GM19372 (cell line): ENCODE measurements around the gene DOCK3.
"Not testable (repeated sequence)": the region's sequence is repeated elsewhere in the genome, so short reads cannot be mapped to it uniquely, and the experiment has no call there.

Experiments
- ATAC-seq: cut with Tn5 transposase; IDR thresholded peaks from one replicate; pipeline ENCODE4 v1.9.1; 2021; ENCODE audit warnings: mild to moderate bottlenecking, low read depth, moderate library complexity; ENCODE audit not compliant: unreplicated experiment

DOCK3 gene

GRCh38 chr3:51173518-51174271 is 499.0 kb downstream of the DOCK3 start:
- no peak for ATAC-seq

DNA sequence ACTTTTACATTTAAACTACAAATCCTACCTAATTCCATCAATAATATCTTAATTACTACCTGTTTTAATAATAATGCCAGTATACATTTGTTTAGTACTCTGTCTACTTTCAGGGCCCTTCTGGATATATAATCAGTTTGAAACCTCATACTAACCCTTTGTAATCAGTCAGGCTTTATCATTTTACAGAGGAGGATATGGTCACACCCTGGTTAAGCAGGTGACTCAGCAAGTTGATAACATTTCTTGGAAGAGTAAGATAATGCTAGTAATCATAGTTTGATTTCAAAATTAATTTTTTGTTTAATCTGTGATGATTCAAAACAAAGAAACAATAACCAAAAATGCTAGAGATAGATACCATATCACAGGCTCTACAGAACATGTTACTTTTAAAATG is 502.2 kb downstream of the DOCK3 start:
- no peak for ATAC-seq

GRCh38 chr3:51186446-51186845 is 511.7 kb downstream of the DOCK3 start:
- not testable (repeated sequence) for ATAC-seq

DNA sequence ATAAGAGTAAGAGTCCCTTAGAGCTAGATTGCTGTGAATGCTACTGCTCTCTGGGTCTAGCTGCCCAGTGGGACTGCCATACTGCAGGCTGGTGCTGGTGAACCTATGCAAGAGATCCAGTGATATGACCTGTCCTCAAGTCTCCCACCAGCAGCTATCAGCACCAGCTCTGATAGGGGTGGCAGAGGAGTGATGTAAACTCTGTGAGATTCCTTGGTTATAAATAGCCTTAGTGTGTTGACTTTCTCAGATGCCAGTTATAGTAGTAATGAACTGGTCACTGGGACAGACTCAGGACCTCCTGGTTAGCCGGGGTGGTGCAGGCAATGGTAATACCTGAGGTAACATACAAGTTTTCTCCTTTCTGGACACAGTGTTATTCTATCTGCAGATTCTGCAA is 515.5 kb downstream of the DOCK3 start:
- no peak for ATAC-seq

- no peak for ATAC-seq
Measured at GRCh38 chr3:51190827-51191226, 516.1 kb downstream of the DOCK3 start.

DNA sequence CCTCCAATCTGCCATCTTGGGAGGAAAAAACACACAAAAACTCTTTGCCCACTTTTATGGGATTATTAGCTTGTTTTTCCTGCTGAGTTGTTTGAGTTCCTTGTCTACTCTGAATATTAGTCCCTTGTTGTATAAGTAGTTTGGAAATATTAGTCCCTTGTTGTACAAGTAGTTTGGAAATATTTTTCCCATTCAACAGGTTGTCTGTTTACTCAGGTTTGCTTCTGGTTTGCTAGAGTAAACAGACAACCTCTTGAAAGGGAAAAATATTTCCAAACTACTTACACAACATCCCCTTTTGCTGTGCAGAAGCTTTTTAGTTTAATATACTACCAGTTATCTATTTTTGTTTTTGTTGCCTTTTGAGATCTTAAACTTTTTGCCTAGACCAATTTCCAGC is 517.0 kb downstream of the DOCK3 start:
- no peak for ATAC-seq

GRCh38 chr3:51198477-51198876 is 523.8 kb downstream of the DOCK3 start:
- ATAC-seq = no peak

GRCh38 chr3:51199296-51199695 is 524.6 kb downstream of the DOCK3 start:
- ATAC-seq = not testable (repeated sequence)

DNA sequence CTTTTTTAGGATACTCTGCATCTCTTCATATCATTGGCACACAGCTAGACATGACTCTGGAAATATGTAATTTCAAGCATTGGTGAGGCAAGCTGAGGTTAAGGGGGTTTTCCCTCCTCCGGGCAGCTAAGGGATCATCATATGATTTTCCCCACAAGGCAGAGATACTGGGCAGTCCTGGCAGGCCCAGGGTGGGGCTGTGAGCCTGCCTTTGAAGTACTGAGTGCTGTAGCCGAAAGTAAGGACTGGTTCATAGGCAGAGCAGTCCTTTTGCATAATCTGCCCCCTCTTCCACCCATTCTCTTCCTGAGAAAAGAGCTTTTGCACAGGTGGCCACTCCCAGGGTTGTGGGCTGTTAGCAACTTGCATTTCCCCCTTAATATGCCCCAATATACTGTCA is 541.6 kb downstream of the DOCK3 start:
- no peak for ATAC-seq

GRCh38 chr3:51221959-51222358 is 547.2 kb downstream of the DOCK3 start:
- no peak for ATAC-seq

GRCh38 chr3:51224283-51224682 is 549.6 kb downstream of the DOCK3 start:
- no peak for ATAC-seq

DNA sequence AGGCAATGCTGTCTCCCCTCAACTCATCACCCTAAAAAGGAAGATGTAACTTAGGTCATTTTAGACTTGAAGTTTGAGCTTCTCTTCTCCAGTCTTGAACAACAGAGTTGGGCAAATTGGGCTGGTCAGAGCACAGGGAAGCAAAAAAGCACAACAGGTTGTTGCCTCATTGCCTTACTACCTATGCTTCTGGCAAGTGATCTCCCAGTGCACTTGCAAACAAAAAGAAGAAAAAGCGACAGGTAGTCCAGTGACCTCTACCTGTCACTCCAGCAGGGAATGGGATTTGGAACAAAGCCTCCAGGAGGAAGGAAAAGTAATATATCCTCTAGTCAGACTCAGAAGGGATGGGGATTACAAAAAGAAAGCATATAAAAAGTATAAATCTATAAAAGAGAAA is 550.1 kb downstream of the DOCK3 start:
- ATAC-seq = no peak

- ATAC-seq = no peak
Measured at GRCh38 chr3:51242939-51243338, 568.2 kb downstream of the DOCK3 start.

GRCh38 chr3:51243924-51244323 is 569.2 kb downstream of the DOCK3 start:
- ATAC-seq = no peak

- ATAC-seq = no peak
Measured at GRCh38 chr3:51245867-51246266, 571.1 kb downstream of the DOCK3 start.

DNA sequence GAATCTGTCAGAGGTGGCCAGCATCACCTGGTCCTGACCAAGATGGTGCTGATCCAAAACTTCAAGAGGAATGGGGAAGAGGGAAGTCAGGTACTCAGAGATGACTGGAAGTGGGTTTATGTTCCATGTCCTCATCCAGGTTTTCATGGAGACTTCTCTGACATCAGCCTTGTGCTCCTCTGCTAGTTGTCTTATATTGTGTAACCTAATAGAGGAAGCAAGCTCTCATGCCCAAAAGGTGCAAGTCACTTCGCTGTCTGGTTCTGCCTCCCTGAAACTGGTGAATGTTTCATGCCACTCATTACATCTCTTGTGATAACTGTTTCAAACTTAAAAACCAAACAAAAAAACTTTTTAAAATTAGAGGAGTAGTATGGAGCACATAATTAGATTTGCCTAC is 583.1 kb downstream of the DOCK3 start:
- ATAC-seq = no peak

GRCh38 chr3:51264166-51264565 is 589.4 kb downstream of the DOCK3 start:
- ATAC-seq = not testable (repeated sequence)

DNA sequence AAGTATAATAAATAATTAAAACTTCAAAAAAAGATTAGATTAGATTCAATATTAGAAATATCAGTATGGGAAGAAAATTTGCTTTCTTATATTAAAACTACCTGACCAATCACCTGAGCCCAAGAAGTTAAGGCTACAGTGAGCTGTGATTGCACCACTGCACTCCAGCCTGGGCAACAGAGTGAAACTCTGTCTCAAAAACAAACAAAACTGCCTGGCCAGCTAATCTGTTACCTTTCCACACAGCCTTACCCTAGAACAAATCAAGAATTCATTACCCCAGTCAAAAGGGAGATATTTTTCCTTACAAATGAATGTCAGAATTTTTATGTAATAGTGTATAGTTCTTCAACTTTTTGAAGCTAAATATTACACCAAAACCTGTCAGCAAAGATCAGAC is 593.4 kb downstream of the DOCK3 start:
- ATAC-seq = no peak

GRCh38 chr3:51269466-51269865 is 594.7 kb downstream of the DOCK3 start:
- ATAC-seq = no peak

- no peak for ATAC-seq
Measured at GRCh38 chr3:51270559-51270958, 595.8 kb downstream of the DOCK3 start.

DNA sequence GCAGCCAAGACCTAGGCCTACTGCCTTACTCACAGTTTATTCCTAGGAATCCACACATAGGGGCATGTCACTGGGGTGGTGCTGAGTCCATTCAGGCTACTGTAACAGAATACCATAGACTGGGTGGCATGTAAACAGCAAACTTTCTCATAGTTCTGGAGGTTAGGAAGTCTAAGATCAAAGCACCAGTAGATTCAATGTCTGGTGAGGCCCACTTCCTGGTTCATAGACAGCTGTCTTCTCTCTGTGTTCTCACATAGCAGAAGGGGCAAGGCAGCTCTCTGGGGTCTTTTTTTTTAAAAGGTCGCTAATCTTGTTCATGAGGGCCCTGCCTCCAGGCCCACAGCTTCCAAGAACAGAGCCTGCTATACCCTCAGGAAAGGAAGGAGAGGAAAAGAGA is 596.4 kb downstream of the DOCK3 start:
- no peak for ATAC-seq

DNA sequence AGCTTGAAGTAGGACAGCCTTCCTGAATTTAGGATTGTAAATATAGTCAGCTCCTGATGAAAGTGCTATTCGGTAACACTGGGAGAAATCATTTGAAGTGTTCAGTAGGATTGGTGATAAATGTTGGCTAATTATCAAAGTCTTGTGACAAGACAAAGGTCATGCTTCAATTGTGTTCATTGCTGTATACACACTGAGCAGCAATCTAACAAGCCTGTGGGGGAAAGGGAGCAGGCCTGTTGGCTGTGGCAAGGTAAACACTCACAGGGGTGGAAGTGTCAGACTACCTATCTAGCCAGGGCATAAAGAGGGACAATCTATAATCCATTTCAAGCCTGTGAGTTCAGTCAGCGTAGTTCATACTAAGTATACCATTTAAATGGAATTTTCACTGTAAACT is 599.3 kb downstream of the DOCK3 start:
- ATAC-seq = no peak
